Cardiac atrium fibroblast (primary cell): ENCODE data around the gene APH1A. TPM values are rescaled to one million over a fixed set of nuclear protein-coding genes. Genes with fewer than 3 reads are reported as not detected.

ENCODE experiments used
- total RNA-seq: library from RNA; depleted of rRNA; stranded (reverse); fragments of >200 nt; gene quantifications from 2 replicates; pipeline ENCODE4 v1.2.3, GENCODE V29; 2015

APH1A gene
- total RNA-seq: 87.3 and 95.1 TPM in 2 replicates

DNA sequence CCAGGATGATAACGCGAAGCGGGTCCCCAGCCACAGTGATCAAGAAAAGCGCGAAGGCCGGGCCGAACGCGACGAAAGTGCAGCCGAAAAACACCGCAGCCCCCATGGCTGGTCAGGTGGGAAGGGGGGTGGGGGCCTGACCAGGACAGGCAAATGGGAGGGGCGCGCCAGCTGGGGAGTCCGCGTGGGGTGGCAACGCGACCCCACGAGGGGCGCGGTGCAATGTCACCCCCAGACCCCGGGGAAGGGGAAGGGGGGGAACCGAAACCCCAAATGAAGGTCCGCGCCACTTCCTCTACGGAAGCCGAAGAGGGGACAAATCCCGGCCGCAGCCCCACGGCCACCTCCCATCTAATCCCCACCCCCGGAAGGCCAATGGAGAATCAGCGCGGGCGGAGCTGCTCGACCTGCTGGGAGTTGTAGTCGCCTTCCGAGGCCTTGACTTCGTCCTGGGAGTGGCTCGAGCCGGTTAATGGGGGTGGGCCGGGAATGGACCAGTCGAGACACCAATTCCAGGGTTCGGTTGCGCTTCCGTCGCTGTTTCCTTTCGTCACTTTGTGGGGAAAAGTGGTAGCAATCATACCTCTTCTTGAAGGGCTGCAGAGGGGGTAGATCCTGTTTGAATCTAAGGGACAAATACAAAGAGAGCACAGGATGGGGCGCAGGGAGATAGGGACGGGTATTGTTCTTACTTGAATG, at the start of gene APH1A:
Gene APH1A (minus strand): TSS at position 312 of the 699 bp plus-strand sequence. CDS start 206 bp downstream, at position 106.

GRCh38 chr1:150293433-150294253, 24.8 kb upstream of the APH1A start, which contains the start of gene MRPS21:
MRPS21 (plus strand) TSS chr1:150293861; CDS start chr1:150294367, 506 bp downstream.

GRCh38 chr1:150281758-150282557, 13.1 kb upstream of the APH1A start, which contains the start of gene CIART:
CIART (plus strand) TSS chr1:150282554; CDS start chr1:150283268, 714 bp downstream.

GRCh38 chr1:150257624-150258585, 10.9 kb downstream of the APH1A start, which contains the start of gene CA14:
CA14 (plus strand) TSS chr1:150257774; CDS start chr1:150258129, 355 bp downstream.

GRCh38 chr1:150235852-150236613, 32.8 kb downstream of the APH1A start, which contains the start of gene ANP32E:
ANP32E (minus strand) TSS chr1:150236112; CDS start chr1:150235786, 326 bp downstream.

Other genes starting within 250 kb of the APH1A start
- 16.7 and 21.1 TPM in 2 replicates for gene VPS45, start 201.2 kb downstream of the APH1A start, total RNA-seq
- 18.1 and 19.0 TPM in 2 replicates for gene PLEKHO1, start 119.1 kb downstream of the APH1A start, total RNA-seq
- gene ANP32E, start 32.9 kb downstream of the APH1A start, total RNA-seq: 10.1 and 18.0 TPM in 2 replicates
- gene CA14, start 11.2 kb downstream of the APH1A start, total RNA-seq: not detected in 2 replicates
- gene C1orf54, start 3.8 kb upstream of the APH1A start, total RNA-seq: 1.5 and 10.7 TPM in 2 replicates
- 10.2 and 10.3 TPM in 2 replicates for gene CIART, start 13.5 kb upstream of the APH1A start, total RNA-seq
- 43.6 and 46.4 TPM in 2 replicates for gene MRPS21, start 24.8 kb upstream of the APH1A start, total RNA-seq
- 16.8 and 30.9 TPM in 2 replicates for gene PRPF3, start 52.5 kb upstream of the APH1A start, total RNA-seq
- gene RPRD2, start 95.1 kb upstream of the APH1A start, total RNA-seq: 6.0 and 7.3 TPM in 2 replicates
- gene TARS2, start 218.4 kb upstream of the APH1A start, total RNA-seq: 10.9 and 15.9 TPM in 2 replicates
- 20.6 and 54.5 TPM in 2 replicates for gene ECM1, start 239.1 kb upstream of the APH1A start, total RNA-seq
- not detected in 2 replicates for gene FALEC, start 246.7 kb upstream of the APH1A start, total RNA-seq